Loucy (cell line): ENCODE measurements around the gene ADAR.

Experiments
- EZH2phosphoT487 ChIP-seq: fragments of 200-600 bp; IDR thresholded peaks from 2 replicates; pipeline ENCODE4 v1.6.1; 2018; ENCODE audit warnings: antibody characterized with exemption, mild to moderate bottlenecking, moderate library complexity, borderline replicate concordance
- TF ChIP-seq, protein P1 (sequence below): fragments of 200-600 bp; sonication (generic); conservative IDR thresholded peaks from 2 replicates; pipeline ENCODE4 v1.5.1; 2014; ENCODE audit warnings: mild to moderate bottlenecking, antibody characterized with exemption, low read length

GRCh38 chr1:154598871-154599635 is 8.9 kb downstream of the ADAR start:
- TF ChIP-seq, protein P1, sequence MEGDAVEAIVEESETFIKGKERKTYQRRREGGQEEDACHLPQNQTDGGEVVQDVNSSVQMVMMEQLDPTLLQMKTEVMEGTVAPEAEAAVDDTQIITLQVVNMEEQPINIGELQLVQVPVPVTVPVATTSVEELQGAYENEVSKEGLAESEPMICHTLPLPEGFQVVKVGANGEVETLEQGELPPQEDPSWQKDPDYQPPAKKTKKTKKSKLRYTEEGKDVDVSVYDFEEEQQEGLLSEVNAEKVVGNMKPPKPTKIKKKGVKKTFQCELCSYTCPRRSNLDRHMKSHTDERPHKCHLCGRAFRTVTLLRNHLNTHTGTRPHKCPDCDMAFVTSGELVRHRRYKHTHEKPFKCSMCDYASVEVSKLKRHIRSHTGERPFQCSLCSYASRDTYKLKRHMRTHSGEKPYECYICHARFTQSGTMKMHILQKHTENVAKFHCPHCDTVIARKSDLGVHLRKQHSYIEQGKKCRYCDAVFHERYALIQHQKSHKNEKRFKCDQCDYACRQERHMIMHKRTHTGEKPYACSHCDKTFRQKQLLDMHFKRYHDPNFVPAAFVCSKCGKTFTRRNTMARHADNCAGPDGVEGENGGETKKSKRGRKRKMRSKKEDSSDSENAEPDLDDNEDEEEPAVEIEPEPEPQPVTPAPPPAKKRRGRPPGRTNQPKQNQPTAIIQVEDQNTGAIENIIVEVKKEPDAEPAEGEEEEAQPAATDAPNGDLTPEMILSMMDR = no peak
- TF ChIP-seq EZH2phosphoT487 = no peak
